ENCODE results near the gene DENND1A.
"Not testable (repeated sequence)": the region's sequence is repeated elsewhere in the genome, so short reads cannot be mapped to it uniquely, and the experiment has no call there.

Gene DENND1A

DNA sequence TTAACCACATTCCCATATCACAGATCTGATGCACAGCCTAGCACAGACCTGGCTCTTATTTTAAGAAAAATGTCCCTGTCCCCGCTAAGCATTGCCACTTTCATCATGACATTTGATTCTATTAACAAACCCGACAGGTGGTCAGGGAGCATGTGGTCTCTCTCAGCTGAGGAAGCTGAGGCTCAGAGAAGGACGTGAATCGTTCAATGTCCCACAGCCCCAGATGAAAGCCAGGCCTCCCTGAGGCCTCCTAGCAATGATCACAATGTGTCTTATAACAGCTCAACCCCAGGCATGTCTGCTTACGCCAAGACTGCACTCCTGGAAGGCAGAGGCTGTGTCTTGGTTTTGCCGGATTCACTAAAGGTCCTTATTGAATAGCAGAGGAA lies 584.4 kb downstream of the DENND1A start:
- no peak for DNase-seq

- no peak for DNase-seq
Measured at GRCh38 chr9:123344192-123344949, 585.6 kb downstream of the DENND1A start.

GRCh38 chr9:123343443-123344191 lies 586.3 kb downstream of the DENND1A start:
- DNase-seq = no peak

DNA sequence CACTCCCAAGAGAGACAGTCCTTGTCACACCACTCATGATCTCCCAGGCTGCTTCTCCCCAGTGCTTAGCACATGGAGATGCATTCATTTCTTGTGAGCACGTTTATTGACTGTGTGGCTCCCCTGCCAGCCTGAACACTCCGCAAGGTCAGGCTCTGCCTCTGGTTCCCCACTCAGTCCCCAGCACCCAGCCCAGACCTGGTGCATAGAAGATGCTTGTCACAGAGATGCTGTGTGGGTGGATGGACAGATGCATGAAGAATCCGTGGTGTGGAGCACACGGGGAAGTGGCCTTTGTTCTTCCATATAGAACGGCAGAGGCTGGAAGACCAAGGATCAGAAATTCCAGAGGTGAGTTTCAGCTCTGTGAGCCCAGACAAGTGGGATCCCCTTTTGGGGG lies 587.7 kb downstream of the DENND1A start:
- DNase-seq = no peak

GRCh38 chr9:123341816-123342215 lies 588.1 kb downstream of the DENND1A start:
- DNase-seq = no peak

GRCh38 chr9:123339666-123340510 lies 590.0 kb downstream of the DENND1A start:
- DNase-seq = no peak

DNA sequence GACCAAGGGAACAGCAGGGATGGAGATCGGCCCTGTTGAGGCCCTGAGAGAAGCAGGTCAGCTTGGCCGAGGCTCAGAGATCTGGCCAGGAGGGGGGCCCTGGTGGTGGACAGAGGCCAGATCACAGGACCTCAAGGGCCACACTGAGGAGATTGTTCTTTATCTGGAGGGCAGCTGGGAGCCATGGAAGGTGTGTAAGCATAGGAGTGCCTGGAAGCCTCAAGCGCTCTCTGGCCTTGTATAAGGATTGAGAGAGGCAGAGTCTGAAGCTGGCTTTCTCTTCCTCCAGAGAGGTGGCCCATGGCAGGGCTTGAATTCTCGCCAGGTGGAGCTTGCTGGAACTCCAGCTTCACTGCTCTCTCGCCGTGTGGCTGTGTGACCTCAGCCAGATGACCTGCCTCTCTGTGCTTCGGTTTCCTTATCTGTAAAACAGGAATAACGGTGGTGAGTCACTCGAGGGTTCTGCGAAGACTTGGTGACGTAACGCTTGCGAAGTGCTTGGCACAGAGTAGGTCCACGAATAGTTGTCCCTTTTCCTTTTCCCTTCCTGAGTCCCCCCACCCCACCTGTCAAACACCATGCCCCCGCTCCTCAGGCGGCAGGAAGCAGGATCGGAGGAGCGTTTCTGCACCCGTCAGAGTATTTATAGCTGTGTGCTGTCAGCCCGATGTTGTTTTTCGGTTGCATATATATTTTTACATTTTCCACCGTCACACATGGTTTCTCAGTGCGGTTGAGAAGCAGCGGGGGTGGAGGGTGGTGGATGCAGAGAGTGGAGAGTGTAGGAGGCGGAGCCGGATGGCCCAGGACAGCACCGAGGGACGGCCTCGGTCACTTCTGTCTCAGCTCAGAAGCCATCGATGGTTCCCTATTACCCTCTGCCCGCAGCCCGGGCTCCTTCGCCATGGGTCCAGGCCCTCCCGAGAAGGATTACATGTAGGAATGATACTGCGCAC lies 590.9 kb downstream of the DENND1A start:
- no peak for DNase-seq

- no peak for DNase-seq
Measured at GRCh38 chr9:123337971-123338370, 592.0 kb downstream of the DENND1A start.

- DNase-seq = no peak
Measured at GRCh38 chr9:123336959-123337358, 593.0 kb downstream of the DENND1A start.

GRCh38 chr9:123336449-123336848 lies 593.5 kb downstream of the DENND1A start:
- DNase-seq = no peak

DNA sequence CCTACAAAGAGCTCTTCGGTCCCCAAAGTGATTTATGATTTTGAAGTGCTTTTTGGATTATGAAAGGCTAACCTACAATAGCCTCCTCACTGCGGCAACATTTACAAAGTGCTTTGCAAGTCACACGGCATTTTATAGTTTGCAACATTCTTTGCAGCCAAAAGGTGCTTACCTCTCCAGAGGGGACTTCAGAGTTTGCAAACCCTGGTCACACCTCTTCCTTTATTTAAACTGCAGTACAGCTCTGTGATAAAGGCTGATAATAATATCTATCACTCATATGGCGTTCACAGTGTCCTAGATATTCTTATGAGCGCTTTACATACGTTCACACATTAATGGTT lies 594.0 kb downstream of the DENND1A start:
- no peak for DNase-seq

DNA sequence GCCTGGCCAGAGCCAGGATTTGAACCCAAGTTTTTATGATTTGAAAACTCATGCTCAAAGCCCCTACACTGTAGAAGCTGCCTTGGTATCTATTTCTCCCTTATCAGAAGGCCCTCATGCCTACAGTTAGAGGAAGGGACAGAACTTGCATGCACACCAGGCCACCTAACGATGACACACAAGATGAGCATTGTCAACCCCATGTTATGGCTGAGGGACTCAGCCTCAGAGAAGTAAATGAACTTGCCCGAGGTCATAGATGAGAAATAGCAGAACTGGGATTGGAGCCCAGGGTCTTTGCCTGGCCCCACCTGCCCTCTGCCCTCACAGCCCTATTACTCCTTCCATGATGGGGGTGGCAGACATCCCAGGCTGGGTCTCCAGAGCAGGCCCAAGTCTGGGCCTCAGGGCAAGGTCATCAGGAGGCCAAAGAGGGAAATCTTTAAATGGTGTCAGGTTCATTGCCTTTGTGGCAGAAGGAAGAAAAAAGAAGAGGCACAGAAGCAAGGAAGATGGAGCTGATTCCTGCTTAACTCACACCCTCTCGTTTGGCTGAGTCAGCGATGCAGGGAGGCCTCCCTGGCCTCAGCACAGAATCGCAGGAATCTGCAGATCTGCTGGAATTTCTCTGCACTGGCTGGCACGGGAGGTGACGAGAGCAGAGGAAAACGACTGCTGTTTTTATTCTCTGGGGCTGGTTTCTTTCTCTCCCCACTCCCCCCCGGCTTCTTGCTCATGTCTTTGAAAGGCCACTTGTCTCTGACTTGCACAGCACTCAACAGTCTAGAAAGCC lies 594.5 kb downstream of the DENND1A start:
- DNase-seq = no peak

DNA sequence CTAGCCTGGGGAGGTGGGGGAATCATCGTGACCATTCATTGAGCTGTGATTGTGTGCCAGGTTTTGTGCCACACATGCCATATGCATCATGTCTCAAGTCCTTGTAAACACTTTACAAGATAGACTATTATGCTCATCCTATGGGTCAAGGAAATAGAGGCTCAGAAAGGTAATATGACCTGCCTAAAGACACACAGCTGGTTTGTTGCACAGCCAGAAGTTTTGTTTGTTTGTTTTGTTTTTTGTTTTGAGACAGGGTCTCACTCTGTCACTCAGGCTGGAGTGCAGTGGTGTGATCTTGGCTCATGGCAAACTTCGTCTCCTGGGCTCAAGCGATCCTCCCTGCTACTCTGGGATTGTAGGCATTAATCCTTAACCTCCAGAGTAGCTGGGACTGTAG lies 595.3 kb downstream of the DENND1A start:
- no peak for DNase-seq

DNA sequence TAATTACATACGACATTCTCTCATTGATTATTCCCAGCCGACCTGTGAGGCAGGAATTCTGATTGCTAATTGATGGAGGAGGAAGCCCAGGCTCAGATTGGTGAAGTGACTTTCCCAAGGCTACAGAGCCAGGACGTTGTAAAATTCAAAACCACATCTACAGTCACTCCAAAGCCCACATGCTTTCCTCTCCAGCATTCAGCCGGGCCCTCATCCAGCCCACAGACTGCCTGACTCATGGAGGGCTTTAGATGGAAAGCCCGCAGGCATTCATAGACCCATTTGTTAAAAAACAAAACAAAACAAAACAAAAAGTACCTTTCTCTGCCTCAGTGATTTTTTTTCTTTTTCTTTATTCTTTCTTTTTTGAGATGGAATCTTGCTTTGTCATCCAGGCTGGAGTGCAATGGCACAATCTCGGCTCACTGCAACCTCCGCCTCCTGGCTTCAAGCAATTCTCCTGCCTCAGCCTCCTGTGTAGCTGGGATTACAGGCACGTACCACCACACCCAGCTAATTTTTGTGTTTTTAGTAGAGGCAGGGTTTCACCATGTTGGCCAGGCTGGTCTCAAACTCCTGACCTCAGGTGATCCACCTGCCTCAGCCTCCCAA lies 596.8 kb downstream of the DENND1A start:
- DNase-seq = not testable (repeated sequence)

DNA sequence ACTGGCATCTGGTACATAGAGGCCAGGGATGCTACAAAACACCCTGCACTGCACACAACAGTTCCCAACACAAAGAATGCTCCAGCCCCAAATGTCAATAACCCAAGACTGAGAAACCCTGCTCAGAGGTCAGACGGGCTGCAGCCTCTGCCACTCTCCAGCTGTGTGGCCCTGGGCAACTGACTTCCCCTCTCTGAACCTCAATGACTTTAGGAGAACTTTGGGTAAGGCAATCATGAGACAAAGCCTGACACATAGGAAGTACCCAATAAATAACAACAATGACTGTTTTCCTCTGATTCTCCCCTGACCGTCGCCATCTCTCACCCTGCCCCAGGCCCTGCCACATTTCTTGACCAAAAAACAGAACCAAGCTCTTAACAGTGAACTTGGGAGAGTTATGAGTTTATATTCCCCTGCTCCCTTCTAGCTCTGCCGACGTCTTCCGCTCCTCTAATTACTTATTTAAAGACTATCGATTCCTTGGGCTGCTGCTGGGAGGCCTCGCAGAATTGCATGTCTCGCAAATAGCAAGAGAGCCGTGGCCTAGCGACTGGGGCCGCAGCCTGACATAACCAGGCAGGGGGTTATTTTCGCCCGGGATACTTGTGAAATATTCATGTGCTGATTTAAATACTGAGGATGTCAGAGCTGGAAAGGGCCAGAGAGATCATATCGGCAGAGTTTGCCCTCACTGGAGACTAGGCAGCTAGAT lies 598.4 kb downstream of the DENND1A start:
- no peak for DNase-seq

Data from NCI-H2029 treated with DMSO at 0.1 percent for 48 hours (cell line).